Mesendoderm (in vitro differentiated cells): ENCODE data around the gene DNAJB9.

ENCODE experiments used
- DNase-seq: peaks from one replicate; pipeline ENCODE4 v3.0.0; 2013
- H2AK5ac ChIP-seq: 2 replicates; pipeline ENCODE4 v1.6.1; 2013; ENCODE audit warnings: low read length, inconsistent platforms
- H2BK120ac ChIP-seq: 2 replicates; pipeline ENCODE4 v1.6.1; 2013; ENCODE audit warnings: low read depth, mild to moderate bottlenecking, low read length, moderate library complexity, mixed read lengths
- H2BK15ac ChIP-seq: replicated peaks from 2 replicates; pipeline ENCODE4 v1.6.1; 2013; ENCODE audit warnings: low read depth, mild to moderate bottlenecking, moderate library complexity
- H2BK5ac ChIP-seq: 2 replicates; pipeline ENCODE4 v1.6.1; 2013; ENCODE audit warnings: low read length, inconsistent platforms
- H3K18ac ChIP-seq: 2 replicates; pipeline ENCODE4 v1.6.1; 2013; ENCODE audit warnings: mild to moderate bottlenecking, low read length, mixed read lengths
- H3K23ac ChIP-seq: one replicate; pipeline ENCODE4 v1.6.1; 2013; ENCODE audit warnings: low read length
- H3K27ac ChIP-seq: 2 replicates; pipeline ENCODE4 v1.5.1; 2013; ENCODE audit warnings: low read depth, mild to moderate bottlenecking, inconsistent platforms, low read length, moderate library complexity
- H3K27me3 ChIP-seq: 2 replicates; pipeline ENCODE4 v1.6.1; 2013; ENCODE audit warnings: low read length, control low read depth, mild to moderate bottlenecking, inconsistent platforms; ENCODE audit not compliant: insufficient read depth, poor library complexity
- H3K36me3 ChIP-seq: 2 replicates; pipeline ENCODE4 v1.6.1; 2013; ENCODE audit warnings: low read length, inconsistent platforms; ENCODE audit not compliant: control insufficient read depth, insufficient read depth
- H3K4ac ChIP-seq: one replicate; pipeline ENCODE4 v1.6.1; 2013; ENCODE audit warnings: low read depth, mild to moderate bottlenecking, low read length, moderate library complexity
- H3K4me1 ChIP-seq: 2 replicates; pipeline ENCODE4 v1.6.1; 2013; ENCODE audit warnings: low read depth, low read length, inconsistent platforms; ENCODE audit not compliant: control insufficient read depth
- H3K4me2 ChIP-seq: 2 replicates; pipeline ENCODE4 v1.6.1; 2013; ENCODE audit warnings: low read length
- H3K4me3 ChIP-seq: 2 replicates; pipeline ENCODE4 v1.5.1; 2013; ENCODE audit warnings: mild to moderate bottlenecking, low read length
- H3K56ac ChIP-seq: one replicate; pipeline ENCODE4 v1.6.1; 2013; ENCODE audit warnings: low read length
- H3K79me1 ChIP-seq: 2 replicates; pipeline ENCODE4 v1.6.1; 2013; ENCODE audit warnings: low read length, inconsistent platforms
- H3K79me2 ChIP-seq: 2 replicates; pipeline ENCODE4 v1.6.1; 2013; ENCODE audit warnings: mild to moderate bottlenecking, low read length; ENCODE audit not compliant: control insufficient read depth, insufficient read depth
- H3K9ac ChIP-seq: 2 replicates; pipeline ENCODE4 v1.6.1; 2013; ENCODE audit warnings: low read length, inconsistent platforms
- H4K5ac ChIP-seq: one replicate; pipeline ENCODE4 v1.6.1; 2013; ENCODE audit warnings: low read length
- H4K8ac ChIP-seq: one replicate; pipeline ENCODE4 v1.6.1; 2013; ENCODE audit warnings: low read depth, mild to moderate bottlenecking, control low read depth, low read length, moderate library complexity
- WGBS: extraction: QIAGEN DNeasy Blood & Tissue Kit; methylation state at CpG from one replicate; pipeline ENCODE4 v1.1.7; 2013; ENCODE audit warnings: low lambda C conversion rate, missing lambda C conversion rate; ENCODE audit not compliant: insufficient coverage; ENCODE audit errors: extremely low coverage; 5-methylcytosine and 5-hydroxymethylcytosine counted together

DNAJB9 gene

GRCh38 chr7:108613147-108613948 is 43.7 kb downstream of the DNAJB9 start:
- H3K23ac ChIP-seq: no peak overlapping the region
- no peaks in the 10 kb centered on the region for H3K27me3 ChIP-seq
- H3K4me3 ChIP-seq: no peak overlapping the region
- H3K56ac ChIP-seq: no peak overlapping the region
- no peak overlapping the region for H3K9ac ChIP-seq
- no peak overlapping the region for H2BK15ac ChIP-seq
- no peaks in the 10 kb centered on the region for H3K4me1 ChIP-seq
- H3K79me1 ChIP-seq: no peaks in the 10 kb centered on the region
- H3K36me3 ChIP-seq: no peaks in the 10 kb centered on the region
- no peak overlapping the region for H3K27ac ChIP-seq
- H4K8ac ChIP-seq: no peak overlapping the region
- no peak overlapping the region for H3K4ac ChIP-seq
- H2BK120ac ChIP-seq: no peak overlapping the region
- H3K79me2 ChIP-seq: no peaks in the 10 kb centered on the region
- no peak overlapping the region for H2AK5ac ChIP-seq
- WGBS: no CpG with 5 or more reads among the region's 5 CpGs
- H3K18ac ChIP-seq: no peak overlapping the region
- DNase-seq: peak; percentile 55
- H2BK5ac ChIP-seq: no peak overlapping the region
- no peak overlapping the region for H3K4me2 ChIP-seq
- H4K5ac ChIP-seq: no peak overlapping the region

- H2AK5ac ChIP-seq: no peak overlapping the region
- H2BK120ac ChIP-seq: no peak overlapping the region
- H3K9ac ChIP-seq: no peak overlapping the region
- no peak overlapping the region for H3K27ac ChIP-seq
- no peak overlapping the region for H3K4ac ChIP-seq
- H4K5ac ChIP-seq: no peak overlapping the region
- no peak overlapping the region for H3K56ac ChIP-seq
- no peaks in the 10 kb centered on the region for H3K36me3 ChIP-seq
- WGBS: no CpG with 5 or more reads among the region's 4 CpGs
- no peak overlapping the region for H3K18ac ChIP-seq
- H3K79me2 ChIP-seq: no peaks in the 10 kb centered on the region
- H3K4me3 ChIP-seq: no peak overlapping the region
- no peaks in the 10 kb centered on the region for H3K79me1 ChIP-seq
- no peak overlapping the region for H3K23ac ChIP-seq
- H2BK15ac ChIP-seq: no peak overlapping the region
- no peak overlapping the region for H4K8ac ChIP-seq
- DNase-seq: no peak
- H3K27me3 ChIP-seq: no peaks in the 10 kb centered on the region
- H2BK5ac ChIP-seq: no peak overlapping the region
- no peak overlapping the region for H3K4me2 ChIP-seq
- H3K4me1 ChIP-seq: no peaks in the 10 kb centered on the region
These were observed 44.3 kb downstream of the DNAJB9 start for GRCh38 chr7:108613949-108614381.

- Histone ChIP-seq H3K36me3 (no peaks in the 10 kb centered on the region), H3K56ac (no peak overlapping the region), H4K8ac (no peak overlapping the region), H3K4me1 (no peaks in the 10 kb centered on the region), H3K79me1 (no peaks in the 10 kb centered on the region), H3K79me2 (no peaks in the 10 kb centered on the region), H3K23ac (no peak overlapping the region), H2BK15ac (no peak overlapping the region), H3K4ac (no peak overlapping the region), H2BK120ac (no peak overlapping the region), H3K18ac (no peak overlapping the region), H3K27ac (no peak overlapping the region), H2AK5ac (no peak overlapping the region), H4K5ac (no peak overlapping the region), H3K27me3 (no peaks in the 10 kb centered on the region), H3K9ac (no peak overlapping the region), H2BK5ac (no peak overlapping the region), H3K4me3 (no peak overlapping the region), H3K4me2 (no peak overlapping the region)
- WGBS: no CpG with 5 or more reads among the region's 3 CpGs
- no peak for DNase-seq
These were observed 45.2 kb downstream of the DNAJB9 start for GRCh38 chr7:108614896-108615295.

- Histone ChIP-seq H3K4ac (no peak overlapping the region), H3K4me3 (no peak overlapping the region), H3K23ac (no peak overlapping the region), H3K56ac (no peak overlapping the region), H3K18ac (no peak overlapping the region), H3K79me1 (no peaks in the 10 kb centered on the region), H4K5ac (no peak overlapping the region), H2AK5ac (no peak overlapping the region), H4K8ac (no peak overlapping the region), H3K27me3 (no peaks in the 10 kb centered on the region), H3K27ac (no peak overlapping the region), H2BK120ac (no peak overlapping the region), H3K4me1 (no peaks in the 10 kb centered on the region), H2BK5ac (no peak overlapping the region), H3K36me3 (no peaks in the 10 kb centered on the region), H3K79me2 (no peaks in the 10 kb centered on the region), H3K9ac (no peak overlapping the region), H3K4me2 (no peak overlapping the region), H2BK15ac (no peak overlapping the region)
- WGBS: no CpG with 5 or more reads among the region's 3 CpGs
- DNase-seq: no peak
These were observed 48.4 kb downstream of the DNAJB9 start for GRCh38 chr7:108618056-108618455.

- H3K36me3 ChIP-seq: no peaks in the 10 kb centered on the region
- no peak overlapping the region for H2BK15ac ChIP-seq
- no peaks in the 10 kb centered on the region for H3K4me1 ChIP-seq
- H2BK5ac ChIP-seq: no peak overlapping the region
- H3K9ac ChIP-seq: no peak overlapping the region
- H3K56ac ChIP-seq: no peak overlapping the region
- H3K18ac ChIP-seq: no peak overlapping the region
- no peak overlapping the region for H2BK120ac ChIP-seq
- H3K79me2 ChIP-seq: no peaks in the 10 kb centered on the region
- no peak overlapping the region for H4K8ac ChIP-seq
- no peak overlapping the region for H3K4me2 ChIP-seq
- H4K5ac ChIP-seq: no peak overlapping the region
- no peak overlapping the region for H3K4me3 ChIP-seq
- H3K4ac ChIP-seq: no peak overlapping the region
- H3K79me1 ChIP-seq: no peaks in the 10 kb centered on the region
- WGBS: no CpG with 5 or more reads among the region's 5 CpGs
- no peak overlapping the region for H3K23ac ChIP-seq
- no peak overlapping the region for H3K27ac ChIP-seq
- no peak for DNase-seq
- no peaks in the 10 kb centered on the region for H3K27me3 ChIP-seq
- no peak overlapping the region for H2AK5ac ChIP-seq
These were observed 53.5 kb downstream of the DNAJB9 start for GRCh38 chr7:108623220-108623619.
